ENCODE data around the gene ARHGDIB. TPM values are rescaled to one million over a fixed set of nuclear protein-coding genes. Genes with fewer than 3 reads are reported as not detected.

Gene ARHGDIB
- total and polyA plus RNA-seq, 2 donors (not counting 1 experiment from before 2014, with no cell fraction given), result 8.3 to 43.7 TPM

DNA sequence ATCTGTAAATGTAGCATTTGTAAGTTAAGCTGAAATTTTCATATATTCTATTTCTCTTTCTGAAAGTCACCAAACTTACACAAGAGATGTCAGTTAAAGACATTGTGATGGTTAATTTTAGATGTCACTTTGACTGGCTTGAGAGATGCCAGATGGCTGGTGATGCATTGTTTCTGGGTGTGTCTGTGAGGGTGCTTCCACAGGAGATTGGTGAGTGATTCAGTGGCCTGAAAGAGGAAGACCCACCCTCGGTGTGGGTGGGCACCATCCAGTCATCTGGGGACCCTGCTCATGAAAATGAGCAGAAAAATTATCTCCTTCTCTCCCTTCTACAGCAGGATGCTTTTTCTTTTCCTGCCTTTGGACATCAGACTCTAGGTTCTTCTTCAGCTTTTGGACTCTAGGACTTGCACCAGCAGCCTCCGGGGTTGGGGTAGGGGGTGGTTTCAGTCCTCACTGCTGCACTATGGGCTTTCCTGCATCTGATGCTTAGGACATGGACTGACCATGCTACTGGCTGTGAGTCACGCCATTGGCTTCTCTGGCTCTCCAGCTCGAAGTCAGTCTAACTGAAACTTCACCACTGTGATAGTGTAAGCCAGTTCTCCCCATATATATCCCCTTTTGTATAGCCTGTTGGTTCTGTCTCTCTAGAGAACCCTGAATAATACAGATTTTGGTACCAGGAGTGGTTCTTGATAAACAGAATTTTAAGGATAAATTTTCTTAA lies 32.3 kb upstream of the ARHGDIB start:
- Histone ChIP-seq H4K20me1 (ENCODE audit: control insufficient read depth, extremely low read depth, insufficient read depth, low read length) (no peaks in the 10 kb centered on the region), H3K27ac (ENCODE audit: insufficient read depth, low read length) (no peak overlapping the region), H3K27me3 (ENCODE audit: control insufficient read depth, insufficient read depth, low read length) (no peaks in the 10 kb centered on the region), H3K9ac (ENCODE audit: insufficient read depth, low read length) (no peak overlapping the region), H3K4me2 (ENCODE audit: extremely low read depth, insufficient read depth, low read length) (no peak overlapping the region), H3K79me2 (ENCODE audit: control insufficient read depth, insufficient read depth, low read length) (no peaks in the 10 kb centered on the region), H3K4me3 (replicated peaks in 1 of 4; ENCODE audit: control extremely low read depth in 1 of 4, insufficient read depth in 1 of 4, low read depth in 3 of 4, low read length in 4 of 4) (no peak overlapping the region), H3K9me3 (ENCODE audit: control insufficient read depth, insufficient read depth, low read depth, low read length) (no peaks in the 10 kb centered on the region), H3K36me3 (ENCODE audit: control insufficient read depth, insufficient read depth, low read length) (no peaks in the 10 kb centered on the region), H3K4me1 (ENCODE audit: control insufficient read depth, extremely low read depth, insufficient read depth, low read length) (no peaks in the 10 kb centered on the region), H2AFZ (ENCODE audit: low read length) (no peak overlapping the region)
- TF ChIP-seq, protein P1, sequence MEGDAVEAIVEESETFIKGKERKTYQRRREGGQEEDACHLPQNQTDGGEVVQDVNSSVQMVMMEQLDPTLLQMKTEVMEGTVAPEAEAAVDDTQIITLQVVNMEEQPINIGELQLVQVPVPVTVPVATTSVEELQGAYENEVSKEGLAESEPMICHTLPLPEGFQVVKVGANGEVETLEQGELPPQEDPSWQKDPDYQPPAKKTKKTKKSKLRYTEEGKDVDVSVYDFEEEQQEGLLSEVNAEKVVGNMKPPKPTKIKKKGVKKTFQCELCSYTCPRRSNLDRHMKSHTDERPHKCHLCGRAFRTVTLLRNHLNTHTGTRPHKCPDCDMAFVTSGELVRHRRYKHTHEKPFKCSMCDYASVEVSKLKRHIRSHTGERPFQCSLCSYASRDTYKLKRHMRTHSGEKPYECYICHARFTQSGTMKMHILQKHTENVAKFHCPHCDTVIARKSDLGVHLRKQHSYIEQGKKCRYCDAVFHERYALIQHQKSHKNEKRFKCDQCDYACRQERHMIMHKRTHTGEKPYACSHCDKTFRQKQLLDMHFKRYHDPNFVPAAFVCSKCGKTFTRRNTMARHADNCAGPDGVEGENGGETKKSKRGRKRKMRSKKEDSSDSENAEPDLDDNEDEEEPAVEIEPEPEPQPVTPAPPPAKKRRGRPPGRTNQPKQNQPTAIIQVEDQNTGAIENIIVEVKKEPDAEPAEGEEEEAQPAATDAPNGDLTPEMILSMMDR (conservative IDR thresholded peaks at IDR 0.05 in 1 of 2, IDR thresholded peaks at IDR 0.05 in 1 of 2; ENCODE audit: low read depth in 1 of 2, low read length in 2 of 2), result no peak
- TF ChIP-seq EZH2 (IDR thresholded peaks at IDR 0.05; ENCODE audit: low read length, missing control alignments), result no peak
- peak; percentile 19 to 73 for DNase-seq (ENCODE audit: low read depth in 2 of 2)

- H3K4me2 ChIP-seq (ENCODE audit: extremely low read depth, insufficient read depth, low read length), result no peak overlapping the region
- H3K27ac ChIP-seq (ENCODE audit: insufficient read depth, low read length), result no peak overlapping the region
- no peaks in the 10 kb centered on the region for H3K79me2 ChIP-seq (ENCODE audit: control insufficient read depth, insufficient read depth, low read length)
Measured at GRCh38 chr12:14993117-14993516, 31.7 kb upstream of the ARHGDIB start.

DNA sequence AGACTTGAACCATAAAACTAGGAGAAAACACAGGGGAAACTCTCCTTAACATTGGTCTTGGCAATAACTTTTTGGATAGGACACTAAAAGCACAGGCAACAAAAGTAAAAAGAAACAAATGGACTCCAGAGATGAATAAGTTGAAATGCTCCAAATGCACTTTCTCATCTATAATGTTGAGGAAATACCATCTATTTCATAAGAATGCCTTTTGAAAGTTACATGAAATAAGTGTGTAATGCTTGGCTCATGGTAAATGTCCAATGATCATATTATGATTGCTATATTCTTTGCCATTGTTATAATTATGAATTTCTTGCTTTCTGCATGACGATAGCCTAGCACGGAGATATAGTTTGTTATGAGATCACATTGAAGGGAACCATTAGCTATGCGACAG lies 31.3 kb upstream of the ARHGDIB start:
- H3K4me1 ChIP-seq (ENCODE audit: control insufficient read depth, extremely low read depth, insufficient read depth, low read length), result no peaks in the 10 kb centered on the region
- H3K36me3 ChIP-seq (ENCODE audit: control insufficient read depth, insufficient read depth, low read length), result no peaks in the 10 kb centered on the region
- H3K9ac ChIP-seq (ENCODE audit: insufficient read depth, low read length), result no peak overlapping the region
- H3K9me3 ChIP-seq (ENCODE audit: control insufficient read depth, insufficient read depth, low read depth, low read length), result no peaks in the 10 kb centered on the region
- H4K20me1 ChIP-seq (ENCODE audit: control insufficient read depth, extremely low read depth, insufficient read depth, low read length), result no peaks in the 10 kb centered on the region
- no peak overlapping the region for H3K4me2 ChIP-seq (ENCODE audit: extremely low read depth, insufficient read depth, low read length)
- no peak overlapping the region for H3K27ac ChIP-seq (ENCODE audit: insufficient read depth, low read length)
- no peak overlapping the region for H3K4me3 ChIP-seq (replicated peaks in 1 of 4; ENCODE audit: control extremely low read depth in 1 of 4, insufficient read depth in 1 of 4, low read depth in 3 of 4, low read length in 4 of 4)
- H2AFZ ChIP-seq (ENCODE audit: low read length), result no peak overlapping the region
- no peaks in the 10 kb centered on the region for H3K27me3 ChIP-seq (ENCODE audit: control insufficient read depth, insufficient read depth, low read length)
- no peak for TF ChIP-seq EZH2 (IDR thresholded peaks at IDR 0.05; ENCODE audit: low read length, missing control alignments)
- TF ChIP-seq, protein P1 (conservative IDR thresholded peaks at IDR 0.05 in 1 of 2, IDR thresholded peaks at IDR 0.05 in 1 of 2; ENCODE audit: low read depth in 1 of 2, low read length in 2 of 2), result no peak
- DNase-seq (ENCODE audit: low read depth in 2 of 2), result no peak
- no peaks in the 10 kb centered on the region for H3K79me2 ChIP-seq (ENCODE audit: control insufficient read depth, insufficient read depth, low read length)

More at GRCh38 chr12:14993117-14993516, 31.7 kb upstream of the ARHGDIB start:
- TF ChIP-seq, protein P1 (conservative IDR thresholded peaks at IDR 0.05 in 1 of 2, IDR thresholded peaks at IDR 0.05 in 1 of 2; ENCODE audit: low read depth in 1 of 2, low read length in 2 of 2), result no peak
- TF ChIP-seq EZH2 (IDR thresholded peaks at IDR 0.05; ENCODE audit: low read length, missing control alignments), result no peak
- no peaks in the 10 kb centered on the region for H4K20me1 ChIP-seq (ENCODE audit: control insufficient read depth, extremely low read depth, insufficient read depth, low read length)
- peak in 1 of 2 donors; percentile 38 for DNase-seq (ENCODE audit: low read depth in 2 of 2)
- H3K4me1 ChIP-seq (ENCODE audit: control insufficient read depth, extremely low read depth, insufficient read depth, low read length), result no peaks in the 10 kb centered on the region
- H3K9ac ChIP-seq (ENCODE audit: insufficient read depth, low read length), result no peak overlapping the region
- no peak overlapping the region for H3K4me3 ChIP-seq (replicated peaks in 1 of 4; ENCODE audit: control extremely low read depth in 1 of 4, insufficient read depth in 1 of 4, low read depth in 3 of 4, low read length in 4 of 4)
- H3K36me3 ChIP-seq (ENCODE audit: control insufficient read depth, insufficient read depth, low read length), result no peaks in the 10 kb centered on the region
- H3K27me3 ChIP-seq (ENCODE audit: control insufficient read depth, insufficient read depth, low read length), result no peaks in the 10 kb centered on the region
- H2AFZ ChIP-seq (ENCODE audit: low read length), result no peak overlapping the region
- H3K9me3 ChIP-seq (ENCODE audit: control insufficient read depth, insufficient read depth, low read depth, low read length), result no peaks in the 10 kb centered on the region

Measured in fibroblast of lung (primary cell).